PC-9 (cell line): ENCODE results near the gene RNF31. TPM values are rescaled to one million over a fixed set of nuclear protein-coding genes. Genes with fewer than 3 reads are reported as not detected.

Experiments used
- BruUV-seq: library from RNA; stranded (reverse); fragments of 400-500 nt; replicated peaks from 2 replicates; lab custom pipeline; 2021; lab: Mats Ljungman, UMichigan
- CTCF ChIA-PET: fragments of 300-600 bp; sonication (Branson Sonifier 250); formaldehyde crosslinking; loops from one replicate; lab custom pipeline; 2022; ENCODE audit warnings: antibody characterized with exemption; lab: Charles Lee
- POLR2A ChIA-PET: fragments of 300-600 bp; sonication (Branson Sonifier 250); formaldehyde crosslinking; loops from one replicate; lab custom pipeline; 2022; ENCODE audit warnings: antibody characterized with exemption; ENCODE audit not compliant: unreplicated experiment; lab: Charles Lee
- DNase-seq, 2 experiments: peaks; one replicate each; pipeline versions ENCODE4 v3.0.0 to v3.0.0-alpha.2; 2015 to 2022; ENCODE audit warnings: mixed read lengths in 1 of 2
- H2AFZ ChIP-seq: fragments of 200-600 bp; sonication (generic); 2 replicates; pipeline ENCODE4 v1.8.1; 2017; ENCODE audit warnings: antibody characterized with exemption
- H3F3A ChIP-seq: fragments of 200-600 bp; sonication (generic); 2 replicates; pipeline ENCODE4 v1.8.1; 2017; ENCODE audit warnings: antibody characterized with exemption, mild to moderate bottlenecking, low read depth; ENCODE audit not compliant: insufficient read depth
- H3K27ac ChIP-seq: fragments of 200-600 bp; sonication (generic); 2 replicates; pipeline ENCODE4 v1.6.1; 2016; ENCODE audit warnings: mixed run types
- H3K27me3 ChIP-seq: fragments of 200-600 bp; sonication (generic); 2 replicates; pipeline ENCODE4 v1.6.1; 2016; ENCODE audit warnings: low read depth, mixed run types; ENCODE audit not compliant: insufficient read depth
- H3K36me3 ChIP-seq: fragments of 200-600 bp; sonication (generic); 2 replicates; pipeline ENCODE4 v1.6.1; 2016; ENCODE audit warnings: low read depth, mixed run types
- H3K4me1 ChIP-seq: fragments of 200-600 bp; sonication (generic); replicated peaks from 2 replicates; pipeline ENCODE4 v1.6.1; 2016; ENCODE audit warnings: mixed run types; ENCODE audit not compliant: insufficient read depth
- H3K4me2 ChIP-seq: fragments of 200-600 bp; sonication (generic); 2 replicates; pipeline ENCODE4 v1.6.1; 2017; ENCODE audit warnings: mixed run types
- H3K4me3 ChIP-seq: fragments of 200-600 bp; sonication (generic); 2 replicates; pipeline ENCODE4 v1.6.1; 2016; ENCODE audit warnings: mixed run types
- H3K79me2 ChIP-seq: fragments of 200-600 bp; sonication (generic); 2 replicates; pipeline ENCODE4 v1.6.1; 2017; ENCODE audit warnings: low read depth, mixed run types
- H3K9me2 ChIP-seq: fragments of 200-600 bp; sonication (generic); 2 replicates; pipeline ENCODE4 v1.8.1; 2017; ENCODE audit warnings: mild to moderate bottlenecking; ENCODE audit not compliant: insufficient read depth
- H3K9me3 ChIP-seq: fragments of 200-600 bp; sonication (generic); 2 replicates; pipeline ENCODE4 v1.8.1; 2016; ENCODE audit warnings: low read depth; ENCODE audit not compliant: insufficient read depth
- H4K20me1 ChIP-seq: fragments of 200-600 bp; sonication (generic); 2 replicates; pipeline ENCODE4 v1.8.1; 2017; ENCODE audit not compliant: insufficient read depth
- CTCF ChIP-seq: fragments of 200-600 bp; sonication (generic); conservative IDR thresholded peaks from 2 replicates; pipeline ENCODE4 v1.6.1; 2017; ENCODE audit warnings: mixed run types, antibody characterized with exemption, mild to moderate bottlenecking, moderate library complexity
- EZH2 ChIP-seq: fragments of 200-600 bp; sonication (generic); IDR thresholded peaks from 2 replicates; pipeline ENCODE4 v1.8.0; 2017; ENCODE audit warnings: antibody characterized with exemption, low read depth
- intact Hi-C: fragments of 100-400 bp; cut with micrococcal nuclease; formaldehyde crosslinking; loops from one replicate; pipeline ENCODE4 v1.10.0; 2022; ENCODE audit not compliant: unreplicated experiment
- total RNA-seq: library from RNA; stranded (reverse); gene quantifications from 2 replicates; pipeline ENCODE4 v1.2.3, GENCODE V29; 2021

The RNF31 gene
- total RNA-seq, 1 experiment from 2014 or later: 44.6 TPM

- Histone ChIP-seq H3K36me3 (no peaks in the 10 kb centered on the region), H3K27ac (no peak overlapping the region), H3K4me2 (no peak overlapping the region), H3K4me3 (no peak overlapping the region), H3F3A (no peaks in the 10 kb centered on the region; the same call in 1 of the 2 replicates), H3K9me3 (no peaks in the 10 kb centered on the region), H4K20me1 (no peaks in the 10 kb centered on the region; the same call in 1 of the 2 replicates), H2AFZ (no peak overlapping the region), H3K9me2 (no peaks in the 10 kb centered on the region), H3K27me3 (no peaks in the 10 kb centered on the region), H3K79me2 (no peaks in the 10 kb centered on the region), H3K4me1 (no peaks in the 10 kb centered on the region)
- TF ChIP-seq EZH2: no peak
- no peak for TF ChIP-seq CTCF
- BruUV-seq: no TSS peak
- intact Hi-C loops: no loop called here
- CTCF ChIA-PET: no interaction called here
- POLR2A ChIA-PET: no interaction called here
- DNase-seq: no peak
These were observed 32.1 kb downstream of the RNF31 start for GRCh38 chr14:24179294-24179960.

- TF ChIP-seq EZH2: no peak
- no peak for TF ChIP-seq CTCF
- no peaks in the 10 kb centered on the region for H3K36me3 ChIP-seq
- H3F3A ChIP-seq: no peaks in the 10 kb centered on the region; the same call in 1 of the 2 replicates
- no TSS peak for BruUV-seq
- no peaks in the 10 kb centered on the region for H3K9me3 ChIP-seq
- no peaks in the 10 kb centered on the region for H3K9me2 ChIP-seq
- no peaks in the 10 kb centered on the region for H3K27me3 ChIP-seq
- H3K4me1 ChIP-seq: no peaks in the 10 kb centered on the region
- no peak overlapping the region for H2AFZ ChIP-seq
- H3K4me2 ChIP-seq: no peak overlapping the region
- POLR2A ChIA-PET: no interaction called here
- H3K79me2 ChIP-seq: no peaks in the 10 kb centered on the region
- H3K4me3 ChIP-seq: no peak overlapping the region
- H3K27ac ChIP-seq: no peak overlapping the region
- CTCF ChIA-PET: no interaction called here
- intact Hi-C loops: no loop called here
- no peaks in the 10 kb centered on the region; the same call in 1 of the 2 replicates for H4K20me1 ChIP-seq
- no peak for DNase-seq
These were observed 32.9 kb downstream of the RNF31 start for GRCh38 chr14:24179961-24180796.

GRCh38 chr14:24181371-24182077 is 34.2 kb downstream of the RNF31 start:
- ChIA-PET CTCF (no interaction called here), POLR2A (interaction anchor here (0.7 kb wide), 1 partner anchor 21 kb away, joined by 3 read pairs; no protein-coding TSS in a partner anchor)
- Histone ChIP-seq H3K27me3 (no peaks in the 10 kb centered on the region), H3K27ac (no peak overlapping the region), H2AFZ (no peak overlapping the region), H3K36me3 (no peaks in the 10 kb centered on the region), H3K9me3 (no peaks in the 10 kb centered on the region), H4K20me1 (no peaks in the 10 kb centered on the region; the same call in 1 of the 2 replicates), H3K4me2 (no peak overlapping the region), H3F3A (no peaks in the 10 kb centered on the region; the same call in 1 of the 2 replicates), H3K4me3 (no peak overlapping the region), H3K9me2 (no peaks in the 10 kb centered on the region), H3K4me1 (no peaks in the 10 kb centered on the region), H3K79me2 (no peaks in the 10 kb centered on the region)
- no TSS peak for BruUV-seq
- intact Hi-C loops: no loop called here
- no peak for TF ChIP-seq EZH2
- DNase-seq: no peak
